Naive thymus-derived CD4-positive, alpha-beta T cell (primary cell): Measurements from ENCODE around the gene OLFM2. TPM values are rescaled to one million over a fixed set of nuclear protein-coding genes. Genes with fewer than 3 reads are reported as not detected.
A peak's percentile ranks its signal among the peaks of the same experiment; 100 is the strongest.
"Not testable (repeated sequence)": the region's sequence is repeated elsewhere in the genome, so short reads cannot be mapped to it uniquely, and the experiment has no call there.

ENCODE experiments used
- ATAC-seq: fragments of 150-1000 bp; cut with Tn5 transposase; 2 replicates; pipeline ENCODE4 v1.10.0; 2021; ENCODE audit warnings: mild to moderate bottlenecking, moderate library complexity
- CTCF ChIA-PET: fragments of 350-600 bp; sonication (Branson Sonifier 250); formaldehyde crosslinking; loops from one replicate; lab custom pipeline; 2021; ENCODE audit warnings: antibody characterized with exemption; lab: Charles Lee
- POLR2A ChIA-PET: fragments of 350-600 bp; sonication (Branson Sonifier 250); formaldehyde crosslinking; loops from one replicate; lab custom pipeline; 2021; ENCODE audit warnings: antibody characterized with exemption, inconsistent platforms; lab: Charles Lee
- DNase-seq, 9 donors: peaks; one replicate each; pipeline versions ENCODE4 v3.0.0 to v3.0.0-alpha.2; 2020 to 2022; ENCODE audit warnings: mixed read lengths in 1 of 9
- H3K27ac ChIP-seq: one replicate; pipeline ENCODE4 v1.7.0; 2013; ENCODE audit warnings: mild to moderate bottlenecking, low read depth, low read length, moderate library complexity
- H3K27me3 ChIP-seq, 2 donors: one replicate each; pipeline ENCODE4 v1.7.0; 2013; ENCODE audit warnings: low read length in 2 of 2, mild to moderate bottlenecking in 2 of 2, moderate library complexity in 2 of 2; ENCODE audit not compliant: control insufficient read depth in 2 of 2, insufficient read depth in 2 of 2
- H3K36me3 ChIP-seq, 3 experiments: 1 replicate in 2 of 3; 2 replicates in 1 of 3; pipeline ENCODE4 v1.7.0; 2013; ENCODE audit warnings: low read length in 3 of 3, mild to moderate bottlenecking in 3 of 3, moderate library complexity in 1 of 3; ENCODE audit not compliant: insufficient read depth in 3 of 3, control insufficient read depth in 2 of 3
- H3K4me1 ChIP-seq, 2 donors: one replicate each; pipeline ENCODE4 v1.7.0; 2013; ENCODE audit warnings: low read length in 2 of 2, mild to moderate bottlenecking in 2 of 2, moderate library complexity in 1 of 2; ENCODE audit not compliant: control insufficient read depth in 2 of 2, insufficient read depth in 2 of 2
- H3K4me3 ChIP-seq: 2 replicates; pipeline ENCODE4 v1.7.0; 2013; ENCODE audit warnings: mild to moderate bottlenecking, low read length
- H3K9me3 ChIP-seq, 3 experiments: 1 replicate in 2 of 3; 2 replicates in 1 of 3; pipeline ENCODE4 v1.7.0; 2013; ENCODE audit warnings: low read length in 3 of 3; ENCODE audit not compliant: control insufficient read depth in 2 of 3
- H3K27ac Mint-ChIP-seq, 9 donors: one replicate each; pipeline ENCODE4 v1.8.0; 2020 to 2022; ENCODE audit warnings: mixed read lengths in 9 of 9, mild to moderate bottlenecking in 8 of 9, moderate library complexity in 5 of 9, inconsistent platforms in 2 of 9
- H3K27me3 Mint-ChIP-seq, 5 donors: one replicate each; pipeline ENCODE4 v1.8.0; 2021 to 2022; ENCODE audit warnings: mixed read lengths in 5 of 5, mild to moderate bottlenecking in 1 of 5
- H3K36me3 Mint-ChIP-seq, 5 donors: one replicate each; pipeline ENCODE4 v1.8.0; 2020 to 2022; ENCODE audit warnings: mixed read lengths in 5 of 5, mild to moderate bottlenecking in 3 of 5, inconsistent platforms in 1 of 5
- H3K4me1 Mint-ChIP-seq, 7 donors: one replicate each; pipeline ENCODE4 v1.8.0; 2020 to 2022; ENCODE audit warnings: mixed read lengths in 7 of 7, mild to moderate bottlenecking in 3 of 7, inconsistent platforms in 1 of 7
- H3K4me3 Mint-ChIP-seq, 10 donors: one replicate each; pipeline ENCODE4 v1.8.0; 2020 to 2022; ENCODE audit warnings: mild to moderate bottlenecking in 10 of 10, mixed read lengths in 10 of 10, moderate library complexity in 6 of 10, inconsistent platforms in 2 of 10
- H3K9me3 Mint-ChIP-seq, 11 donors: one replicate each; pipeline ENCODE4 v1.8.0; 2020 to 2022; ENCODE audit warnings: mixed read lengths in 11 of 11, mild to moderate bottlenecking in 4 of 11, inconsistent platforms in 1 of 11, moderate library complexity in 1 of 11
- intact Hi-C, 2 donors: fragments of 100-400 bp; cut with micrococcal nuclease; formaldehyde crosslinking; loops; one replicate each; pipeline ENCODE4 v1.15.1; 2023
- polyA plus RNA-seq, 2 donors: library from polyadenylated mRNA; unstranded; fragments of 300-500 nt; fragmentation: Illumina TruSeq; gene quantifications; one replicate each; pipeline ENCODE4 v1.2.3, GENCODE V29; 2021
- total RNA-seq, 6 experiments: library from RNA in 5 of 6; stranded (reverse) in 5 of 6; gene quantifications; 1 replicate in 5 of 6; 2 replicates in 1 of 6; pipeline ENCODE4 v1.2.3 and lab custom pipeline; 2021 to 2026

The OLFM2 gene
- total and polyA plus RNA-seq, 7 experiments from 2014 or later: 6.2 to 19.4 (median 14.9) TPM

- Mint-ChIP-seq H3K27ac (peak overlapping the region in 2 of 9 donors; percentile 63 to 65), H3K27me3 (no peaks in the 10 kb centered on the region), H3K4me3 (no peak overlapping the region), H3K4me1 (peaks cover 19 to 73% (median 44%) of the 10 kb centered on the region in 7 donors), H3K36me3 (peaks cover 7 to 28% (median 14%) of the 10 kb centered on the region in 5 donors), H3K9me3 (no peaks in the 10 kb centered on the region)
- DNase-seq (no peak), ATAC-seq (no peak)
- H3K36me3 ChIP-seq: peaks cover 0 to 79% (median under 1%) of the 10 kb centered on the region in 3 experiments
- intact Hi-C loops: loop anchor here in 1 of 2 donors (2.0 to 5.0 kb wide), 2 partner anchors 13 to 153 kb away; no protein-coding TSS in a partner anchor
- H3K27me3 ChIP-seq: no peaks in the 10 kb centered on the region
- H3K4me3 ChIP-seq: no peak overlapping the region
- H3K9me3 ChIP-seq: no peaks in the 10 kb centered on the region
- H3K4me1 ChIP-seq: peaks cover 0 to 9% of the 10 kb centered on the region in 2 donors
- CTCF ChIA-PET: interaction anchor here (1.0 kb wide), 1 partner anchor 22 kb away, joined by 3 read pairs; no protein-coding TSS in a partner anchor
- H3K27ac ChIP-seq: no peak overlapping the region
- POLR2A ChIA-PET: interaction anchor here (1.3 kb wide), 1 partner anchor 8 kb away, joined by 4 read pairs; no protein-coding TSS in a partner anchor
Measured at GRCh38 chr19:9849791-9850190, 86.5 kb downstream of the OLFM2 start.

GRCh38 chr19:9848762-9849161, 87.6 kb downstream of the OLFM2 start:
- no peaks in the 10 kb centered on the region for H3K9me3 ChIP-seq
- H3K36me3 ChIP-seq: peaks cover 0 to 79% (median 5%) of the 10 kb centered on the region in 3 experiments
- Mint-ChIP-seq H3K36me3 (peaks cover 4 to 28% (median 10%) of the 10 kb centered on the region in 5 donors), H3K4me3 (no peak overlapping the region), H3K9me3 (no peaks in the 10 kb centered on the region), H3K27ac (peak overlapping the region in 1 of 9 donors; percentile 54), H3K4me1 (peaks cover 15 to 65% (median 37%) of the 10 kb centered on the region in 7 donors), H3K27me3 (no peaks in the 10 kb centered on the region)
- ChIA-PET CTCF (interaction anchor here (0.9 to 2.6 kb wide), 2 partner anchors 9 to 15 kb away, joined by 3 to 13 read pairs; no protein-coding TSS in a partner anchor), POLR2A (interaction anchor here (1.3 to 1.9 kb wide), 2 partner anchors 9 to 21 kb away, joined by 4 to 6 read pairs; partner anchors contain the start of gene UBL5)
- H3K27ac ChIP-seq: peak overlapping the region; percentile 16
- no peaks in the 10 kb centered on the region for H3K27me3 ChIP-seq
- intact Hi-C loops: loop anchor here (1.0 to 5.0 kb wide), 3 partner anchors 14 to 154 kb away; no protein-coding TSS in a partner anchor
- ATAC-seq (no peak), DNase-seq (no peak)
- H3K4me1 ChIP-seq: peaks cover 0 to 2% of the 10 kb centered on the region in 2 donors
- no peak overlapping the region for H3K4me3 ChIP-seq

- H3K27ac ChIP-seq: peak overlapping the region; percentile 16
- H3K27me3 ChIP-seq: no peaks in the 10 kb centered on the region
- H3K4me1 ChIP-seq: no peaks in the 10 kb centered on the region
- H3K4me3 ChIP-seq: no peak overlapping the region
- ATAC-seq (peak; percentile 65), DNase-seq (peak in 8 of 9 donors; percentile 25 to 54 (median 46))
- peaks cover 3 to 31% (median 13%) of the 10 kb centered on the region in 5 donors for H3K36me3 Mint-ChIP-seq
- peaks cover 0 to 3% (median 0%) of the 10 kb centered on the region in 3 experiments for H3K9me3 ChIP-seq
- ChIA-PET CTCF (interaction anchor here (2.2 to 2.6 kb wide), 2 partner anchors 10 to 68 kb away, joined by 12 to 13 read pairs; no protein-coding TSS in a partner anchor), POLR2A (interaction anchor here (0.6 to 1.9 kb wide), 3 partner anchors 19 to 67 kb away, joined by 4 to 7 read pairs (median 6); partner anchors contain the start of gene UBL5)
- no peaks in the 10 kb centered on the region for H3K27me3 Mint-ChIP-seq
- peaks cover 0 to 86% (median 10%) of the 10 kb centered on the region in 3 experiments for H3K36me3 ChIP-seq
- H3K4me1 Mint-ChIP-seq: peaks cover 11 to 57% (median 31%) of the 10 kb centered on the region in 7 donors
- H3K9me3 Mint-ChIP-seq: peaks cover 0 to 2% (median 0%) of the 10 kb centered on the region in 11 donors
- intact Hi-C loops: loop anchor here (1.0 to 5.0 kb wide), 3 partner anchors 15 to 154 kb away; no protein-coding TSS in a partner anchor
- H3K27ac Mint-ChIP-seq: peak overlapping the region in 2 of 9 donors; percentile 65 to 70
- H3K4me3 Mint-ChIP-seq: no peak overlapping the region
Measured at GRCh38 chr19:9848060-9848459, 88.3 kb downstream of the OLFM2 start.

DNA sequence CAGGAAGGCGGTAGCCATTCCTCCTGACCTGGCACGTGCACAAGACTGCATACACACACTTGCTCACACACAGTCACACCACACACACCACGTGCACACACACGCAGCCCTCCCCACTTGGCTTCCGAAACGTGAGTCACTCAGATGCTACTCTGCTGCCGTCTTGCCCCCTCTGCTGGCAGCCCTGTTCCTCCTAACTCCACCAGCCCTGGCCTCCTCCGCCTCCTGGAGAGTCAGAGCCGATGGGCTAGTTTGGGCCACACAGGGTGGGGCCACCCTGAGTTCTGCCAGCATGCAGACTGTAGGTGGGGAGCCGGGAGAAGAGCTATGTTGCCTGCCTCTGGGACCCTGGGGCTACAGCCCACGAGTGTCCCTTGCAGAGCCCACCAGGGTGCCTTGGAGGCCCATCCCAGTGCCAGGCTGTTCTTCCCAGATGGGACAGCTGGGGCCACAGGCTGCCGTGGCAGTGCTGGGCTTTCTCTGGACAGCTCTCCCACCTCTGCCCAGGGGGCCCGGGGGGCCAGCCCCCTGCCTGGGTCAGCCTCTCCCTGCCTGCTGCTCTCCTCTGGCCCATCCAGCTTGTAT, 89.1 kb downstream of the OLFM2 start:
- H3K4me1 Mint-ChIP-seq: peaks cover 3 to 49% (median 25%) of the 10 kb centered on the region in 7 donors
- peaks cover 0 to 95% (median 10%) of the 10 kb centered on the region in 3 experiments for H3K36me3 ChIP-seq
- peak overlapping the region in 1 of 10 donors; percentile 56 for H3K4me3 Mint-ChIP-seq
- peak overlapping the region in 3 of 9 donors; percentile 65 to 73 (median 70) for H3K27ac Mint-ChIP-seq
- POLR2A ChIA-PET: interaction anchor here (0.6 to 1.9 kb wide), 2 partner anchors 19 to 20 kb away, joined by 6 to 7 read pairs; partner anchors contain the start of gene UBL5
- intact Hi-C loops: loop anchor here in 1 of 2 donors (5.0 kb wide), 1 partner anchor 155 kb away; no protein-coding TSS in a partner anchor
- peaks cover 3 to 35% (median 15%) of the 10 kb centered on the region in 5 donors for H3K36me3 Mint-ChIP-seq
- peaks cover 0 to 3% (median 0%) of the 10 kb centered on the region in 3 experiments for H3K9me3 ChIP-seq
- ATAC-seq (peak; percentile 47), DNase-seq (no peak)
- CTCF ChIA-PET: interaction anchor here (0.9 to 2.6 kb wide), 3 partner anchors 11 to 70 kb away, joined by 3 to 13 read pairs (median 12); no protein-coding TSS in a partner anchor
- H3K4me1 ChIP-seq: no peaks in the 10 kb centered on the region
- no peaks in the 10 kb centered on the region for H3K27me3 Mint-ChIP-seq
- H3K27ac ChIP-seq: no peak overlapping the region
- H3K4me3 ChIP-seq: no peak overlapping the region
- H3K27me3 ChIP-seq: no peaks in the 10 kb centered on the region
- H3K9me3 Mint-ChIP-seq: peaks cover 0 to 2% (median 0%) of the 10 kb centered on the region in 11 donors

DNA sequence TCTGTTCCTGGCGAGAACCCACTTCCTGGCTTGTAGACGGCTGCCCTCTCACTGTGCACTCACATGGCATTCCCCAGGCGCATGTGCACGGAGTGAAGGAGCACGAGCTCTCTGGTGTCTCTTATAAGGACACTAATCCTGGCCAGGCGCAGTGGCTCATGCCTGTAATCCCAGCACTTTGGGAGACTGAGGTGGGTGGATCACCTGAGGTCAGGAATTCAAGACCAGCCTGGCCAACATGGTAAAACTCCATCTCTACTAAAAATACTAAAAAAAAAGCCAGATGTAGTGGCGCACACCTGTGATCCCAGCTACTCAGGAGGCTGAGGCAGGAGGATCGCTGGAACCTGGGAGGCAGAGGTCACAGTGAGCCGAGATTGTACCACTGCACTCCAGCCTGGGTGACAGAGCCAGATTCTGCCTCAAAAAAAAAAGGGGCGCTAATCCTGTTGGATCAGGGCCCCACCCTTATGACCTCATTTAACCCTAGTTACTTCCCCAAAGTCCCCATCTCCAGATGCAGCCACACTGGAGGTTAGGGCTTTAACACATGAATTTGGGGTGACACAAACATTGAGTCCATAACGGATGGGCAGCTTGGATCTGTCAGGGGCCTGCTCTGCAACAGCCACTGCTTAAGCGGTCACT, 92.6 kb downstream of the OLFM2 start:
- POLR2A ChIA-PET: interaction anchor here (0.6 to 1.1 kb wide), 2 partner anchors 14 to 18 kb away, joined by 3 read pairs; no protein-coding TSS in a partner anchor
- H3K4me3 Mint-ChIP-seq, intact Hi-C loops, H3K27me3 ChIP-seq, H3K4me1 ChIP-seq, H3K27me3 Mint-ChIP-seq, H3K9me3 Mint-ChIP-seq, H3K27ac Mint-ChIP-seq, DNase-seq, H3K27ac ChIP-seq, H3K9me3 ChIP-seq, H3K4me3 ChIP-seq, ATAC-seq, CTCF ChIA-PET: not testable (repeated sequence)
- H3K36me3 ChIP-seq: peaks cover 0 to 98% (median 15%) of the 10 kb centered on the region in 3 experiments
- Mint-ChIP-seq H3K4me1 (peaks cover 16 to 40% (median 22%) of the 10 kb centered on the region in 7 donors), H3K36me3 (peaks cover 10 to 51% (median 20%) of the 10 kb centered on the region in 5 donors)
